ENCODE data around the gene PTPRT.

Gene PTPRT

GRCh38 chr20:42043921-42044320, 1145.8 kb downstream of the PTPRT start:
- DNase-seq (ENCODE audit: low spot score), result no peak

GRCh38 chr20:42041000-42041565, 1148.6 kb downstream of the PTPRT start:
- DNase-seq (ENCODE audit: low spot score), result no peak

- peak; percentile 22 for DNase-seq (ENCODE audit: low spot score)
Measured at GRCh38 chr20:42027746-42028268, 1161.9 kb downstream of the PTPRT start.

- DNase-seq (ENCODE audit: low spot score), result no peak
Measured at GRCh38 chr20:42026599-42026998, 1163.1 kb downstream of the PTPRT start.

- no peak for DNase-seq (ENCODE audit: low spot score)
Measured at GRCh38 chr20:42024653-42025052, 1165.1 kb downstream of the PTPRT start.

All from Ammon's horn (tissue), 1 donor.